NCI-H69 (cell line): ENCODE measurements around the gene NPY2R.
A peak's percentile ranks its signal among the peaks of the same experiment; 100 is the strongest.

Experiments
- DNase-seq: peaks from one replicate; lab custom pipeline; 2025; lab: John Stamatoyannopoulos, UW

NPY2R gene

GRCh38 chr4:155249016-155249566 lies 40.7 kb downstream of the NPY2R start:
- peak; percentile 79 for DNase-seq

GRCh38 chr4:155252327-155252726 lies 43.9 kb downstream of the NPY2R start:
- DNase-seq: no peak

DNA sequence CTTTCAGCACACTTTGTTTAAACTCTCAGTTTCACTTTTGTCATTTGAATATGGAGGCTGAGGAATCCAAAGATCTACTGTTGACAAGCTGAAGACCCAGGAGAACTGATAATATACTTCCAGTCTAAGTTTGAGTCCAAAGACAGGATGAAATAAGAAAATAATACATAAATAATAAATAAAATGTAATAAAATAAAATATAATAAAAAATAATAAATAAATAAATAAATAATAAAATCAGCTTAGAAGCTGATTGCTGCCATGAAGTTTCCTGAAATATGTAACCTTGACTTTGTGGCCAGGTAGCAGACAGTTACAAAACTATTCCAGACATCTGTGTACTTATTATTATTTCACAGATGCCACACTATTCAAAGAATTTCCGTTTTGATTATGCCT lies 55.0 kb downstream of the NPY2R start:
- no peak for DNase-seq

GRCh38 chr4:155265113-155265512 lies 56.7 kb downstream of the NPY2R start:
- no peak for DNase-seq
